Measurements from ENCODE around the gene B3GNT8. TPM values are rescaled to one million over a fixed set of nuclear protein-coding genes. Genes with fewer than 3 reads are reported as not detected.

The B3GNT8 gene
- total and polyA plus RNA-seq, 2 of the 8 experiments (the other 6 are each of a cell fraction or from before 2014, with no cell fraction given) = 0.67 to 0.86 TPM

DNA sequence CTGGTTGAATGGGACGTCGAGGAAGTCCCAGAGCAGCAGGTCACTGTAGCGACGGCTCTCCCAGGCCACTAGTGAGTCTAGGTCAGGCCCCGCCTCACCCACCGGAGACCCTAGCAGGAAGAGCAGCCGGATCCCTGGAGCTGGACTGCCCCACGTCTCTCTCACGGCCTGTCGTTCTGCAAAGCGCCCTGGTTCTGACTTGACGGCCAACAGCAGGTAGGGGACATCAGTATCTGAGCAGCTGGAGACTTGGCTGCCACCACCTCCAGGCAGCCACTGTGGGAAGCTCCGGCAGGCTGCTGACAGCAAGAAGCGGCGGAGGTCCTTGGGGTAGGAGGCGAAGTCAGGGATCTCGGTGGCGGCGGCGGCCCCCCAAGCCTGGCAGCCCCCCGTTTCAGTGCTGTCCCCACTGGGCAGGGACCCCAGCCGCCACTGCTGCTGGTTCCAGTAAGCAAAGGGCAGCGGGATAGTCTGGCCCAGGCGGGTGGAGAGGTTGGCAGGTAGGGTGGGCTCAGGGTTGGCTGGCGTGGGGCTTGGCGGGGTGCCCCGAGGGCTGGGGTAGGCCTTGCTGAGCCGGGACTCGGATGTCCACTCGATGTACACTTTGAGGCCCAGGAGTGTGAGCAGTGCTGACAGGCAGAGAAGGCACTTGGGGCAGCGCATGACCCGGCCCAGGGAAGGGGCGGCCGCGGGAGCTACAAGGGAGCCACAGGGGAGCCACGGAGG is 895 bp downstream of the B3GNT8 start:
- H4K5ac ChIP-seq (ENCODE audit: insufficient read length, low read depth, low read length) = no peak overlapping the region
- 90% methylated on average over 32 of the region's 36 CpGs; no CpG with 5 or more reads in 1 of the 2 experiments for WGBS, 2 experiments (ENCODE audit: extremely low coverage in 1 of 2, insufficient coverage in 1 of 2, insufficient read length in 1 of 2, insufficient replicate concordance in 2 of 2, low coverage in 1 of 2, low lambda C conversion rate in 2 of 2, missing lambda C conversion rate in 1 of 2)
- peak overlapping the region in 2 of 4 experiments; percentile 40 to 77; a peak in 2 of 8 replicates for H3K4me3 ChIP-seq (ENCODE audit: extremely low read depth in 1 of 4, insufficient read depth in 2 of 4, low read depth in 3 of 4, low read length in 4 of 4)
- H3K4ac ChIP-seq (replicated peaks; ENCODE audit: insufficient read length, low read depth, low read length) = no peak overlapping the region
- peaks cover 0 to 18% (median 4%) of the 10 kb centered on the region in 4 experiments; a peak in 5 of 7 replicates for H3K4me1 ChIP-seq (replicated peaks in 1 of 4; ENCODE audit: control insufficient read depth in 3 of 4, insufficient read depth in 4 of 4, low read length in 3 of 4)
- no peak overlapping the region for H3K56ac ChIP-seq (replicated peaks; ENCODE audit: insufficient read length, low read depth, low read length)
- H2AFZ ChIP-seq (ENCODE audit: low read length) = no peak overlapping the region
- no peaks in the 10 kb centered on the region for H3K9me3 ChIP-seq (ENCODE audit: insufficient read depth in 2 of 2, low read depth in 1 of 2, low read length in 1 of 2)
- no peak overlapping the region for H4K91ac ChIP-seq (replicated peaks; ENCODE audit: insufficient read length, low read length)
- DNase-seq (ENCODE audit: low read depth in 1 of 2, low spot score in 2 of 2) = no peak
- peak overlapping the region in 1 of 4 experiments; percentile 40; a peak in 2 of 7 replicates for H3K9ac ChIP-seq (replicated peaks in 1 of 4; ENCODE audit: extremely low read depth in 1 of 4, low read depth in 3 of 4, low read length in 3 of 4)
- no peak overlapping the region for H3K27ac ChIP-seq (ENCODE audit: low read depth, low read length)
- no peak overlapping the region for H3K14ac ChIP-seq (ENCODE audit: insufficient read length)
- H3K18ac ChIP-seq (ENCODE audit: extremely low read depth, low read length) = no peak overlapping the region
- no peak overlapping the region for H2BK120ac ChIP-seq (replicated peaks; ENCODE audit: low read depth, low read length)
- peaks cover 0 to 3% of the 10 kb centered on the region in 2 experiments for H4K20me1 ChIP-seq (replicated peaks in 1 of 2; ENCODE audit: control insufficient read depth in 1 of 2, insufficient read depth in 2 of 2, low read length in 2 of 2)
- no peak overlapping the region for H3K23ac ChIP-seq (ENCODE audit: insufficient read length)
- peaks cover 0 to 3% (median 2%) of the 10 kb centered on the region in 4 experiments; a peak in 3 of 8 replicates for H3K36me3 ChIP-seq (ENCODE audit: control insufficient read depth in 2 of 4, insufficient read depth in 4 of 4, low read length in 3 of 4)
- H2BK20ac ChIP-seq (ENCODE audit: low read length) = no peak overlapping the region
- no peaks in the 10 kb centered on the region for H3K79me2 ChIP-seq (ENCODE audit: control insufficient read depth in 1 of 2, insufficient read depth in 2 of 2, low read length in 2 of 2)
- H3K27me3 ChIP-seq (replicated peaks in 1 of 4; ENCODE audit: control insufficient read depth in 3 of 4, extremely low read depth in 1 of 4, insufficient read depth in 3 of 4, low read length in 3 of 4) = no peaks in the 10 kb centered on the region
- ChIA-PET POLR2A (ENCODE audit: partially characterized antibody) (interaction anchor here (0.7 to 5.1 kb wide), 13 partner anchors 10 to 712 kb away, joined by 3 to 87 read pairs (median 4); partner anchors contain the start of genes B9D2, BCKDHA, DMAC2 and RPS19), CTCF (ENCODE audit: partially characterized antibody) (interaction anchor here (1.7 to 3.8 kb wide), 2 partner anchors 18 to 144 kb away, joined by 5 to 34 read pairs; no protein-coding TSS in a partner anchor)
- peak overlapping the region; percentile 84 to 96 for H3K4me2 ChIP-seq (ENCODE audit: insufficient read depth in 1 of 2, low read depth in 2 of 2, low read length in 2 of 2)
- H3K79me1 ChIP-seq (ENCODE audit: low read depth, low read length) = no peaks in the 10 kb centered on the region
- H2BK12ac ChIP-seq (ENCODE audit: low read depth, low read length) = no peak overlapping the region
- no peak for FAIRE-seq
- peaks cover 10% of the 10 kb centered on the region for H3K23me2 ChIP-seq (ENCODE audit: low read depth, low read length)
- TF ChIP-seq KDM5A (IDR thresholded peaks at IDR 0.05; ENCODE audit: low read length) (no peak), RBBP5 (IDR thresholded peaks at IDR 0.05; ENCODE audit: borderline replicate concordance, low read depth, low read length) (no peak), CTBP2 (IDR thresholded peaks at IDR 0.05; ENCODE audit: borderline replicate concordance, insufficient read depth, insufficient read length, low read length) (no peak), MAFK (IDR thresholded peaks at IDR 0.05; ENCODE audit: low read depth, low read length) (no peak), TAF7 (optimal IDR thresholded peaks at IDR 0.05; ENCODE audit: borderline replicate concordance, low read depth, low read length) (no peak), SIN3A (conservative IDR thresholded peaks at IDR 0.05 in 1 of 2, IDR thresholded peaks at IDR 0.05 in 1 of 2; ENCODE audit: low read depth in 1 of 2, low read length in 2 of 2) (no peak), ASH2L (IDR thresholded peaks at IDR 0.05; ENCODE audit: low read length) (no peak), POLR2AphosphoS5 (IDR thresholded peaks at IDR 0.05; ENCODE audit: low read depth, low read length) (0 out of 2 replicates have a peak, but pooled peaks have one; percentile 0)
- peak overlapping the region; percentile 39 for H4K8ac ChIP-seq (ENCODE audit: extremely low read depth, insufficient read depth, low read length)
- H2AK5ac ChIP-seq (ENCODE audit: low read depth, low read length) = no peak overlapping the region
- no peak overlapping the region for H2BK5ac ChIP-seq (ENCODE audit: low read depth, low read length)
- no peak overlapping the region for H2BK15ac ChIP-seq (ENCODE audit: low read length)

All from H1 (cell line).